Neuronal stem cell (in vitro differentiated cells): ENCODE measurements around the gene TMED10.

Source experiments
- DNase-seq: peaks from one replicate; pipeline ENCODE4 v3.0.0-alpha.2; 2013; ENCODE audit warnings: low spot score
- H2AFZ ChIP-seq: one replicate; pipeline ENCODE4 v1.6.1; 2013; ENCODE audit warnings: mild to moderate bottlenecking, low read length, inconsistent platforms
- H2AK5ac ChIP-seq: 2 replicates; pipeline ENCODE4 v1.6.1; 2013; ENCODE audit warnings: low read depth, mild to moderate bottlenecking, inconsistent platforms, low read length, moderate library complexity, mixed read lengths
- H2BK120ac ChIP-seq: 2 replicates; pipeline ENCODE4 v1.6.1; 2013; ENCODE audit warnings: low read depth, mild to moderate bottlenecking, inconsistent platforms, low read length, moderate library complexity, mixed read lengths
- H2BK12ac ChIP-seq: one replicate; pipeline ENCODE4 v1.6.1; 2013; ENCODE audit warnings: low read length, inconsistent platforms
- H2BK15ac ChIP-seq: 2 replicates; pipeline ENCODE4 v1.6.1; 2013; ENCODE audit warnings: mild to moderate bottlenecking, low read length, inconsistent platforms, mixed read lengths
- H2BK5ac ChIP-seq: one replicate; pipeline ENCODE4 v1.6.1; 2013; ENCODE audit warnings: inconsistent platforms, mild to moderate bottlenecking, low read length, moderate library complexity
- H3K14ac ChIP-seq: one replicate; pipeline ENCODE4 v1.6.1; 2013; ENCODE audit warnings: low read length, inconsistent platforms
- H3K18ac ChIP-seq: 2 replicates; pipeline ENCODE4 v1.6.1; 2013; ENCODE audit warnings: low read length, inconsistent platforms
- H3K23ac ChIP-seq: 2 replicates; pipeline ENCODE4 v1.6.1; 2013; ENCODE audit warnings: low read depth, mild to moderate bottlenecking, mixed read lengths, low read length, inconsistent platforms; ENCODE audit not compliant: poor library complexity
- H3K27ac ChIP-seq: replicated peaks from 3 replicates; pipeline ENCODE4 v1.5.1; 2013; ENCODE audit warnings: low read length, inconsistent platforms
- H3K27me3 ChIP-seq, 3 experiments: 2 replicates each; pipeline ENCODE4 v1.6.1; 2013; ENCODE audit warnings: low read length in 3 of 3, mild to moderate bottlenecking in 2 of 3, inconsistent platforms in 1 of 3, low read depth in 1 of 3, mixed read lengths in 1 of 3, moderate library complexity in 1 of 3; ENCODE audit not compliant: control insufficient read depth in 3 of 3, insufficient read depth in 3 of 3
- H3K36me3 ChIP-seq, 2 donors: replicated peaks in 1 of 2; 2 replicates each; pipeline ENCODE4 v1.6.1; 2013; ENCODE audit warnings: low read length in 2 of 2; ENCODE audit not compliant: control insufficient read depth in 2 of 2, insufficient read depth in 2 of 2
- H3K4ac ChIP-seq: 2 replicates; pipeline ENCODE4 v1.6.1; 2013; ENCODE audit warnings: inconsistent platforms, mild to moderate bottlenecking, low read length, moderate library complexity
- H3K4me1 ChIP-seq, 2 donors: 1 replicate in 1 of 2; 2 replicates in 1 of 2; pipeline ENCODE4 v1.6.1; 2013; ENCODE audit warnings: low read length in 2 of 2, low read depth in 1 of 2; ENCODE audit not compliant: control insufficient read depth in 2 of 2, insufficient read depth in 1 of 2
- H3K4me2 ChIP-seq: one replicate; pipeline ENCODE4 v1.6.1; 2013; ENCODE audit warnings: mild to moderate bottlenecking, low read length, inconsistent platforms; ENCODE audit not compliant: insufficient read depth, poor library complexity, severe bottlenecking
- H3K4me3 ChIP-seq, 2 donors: 2 replicates each; pipeline ENCODE4 v1.5.1; 2013; ENCODE audit warnings: low read length in 2 of 2, mild to moderate bottlenecking in 2 of 2, inconsistent platforms in 1 of 2, moderate library complexity in 1 of 2
- H3K79me1 ChIP-seq: one replicate; pipeline ENCODE4 v1.6.1; 2013; ENCODE audit warnings: low read depth, mild to moderate bottlenecking, inconsistent platforms, low read length, moderate library complexity
- H3K9ac ChIP-seq: one replicate; pipeline ENCODE4 v1.6.1; 2013; ENCODE audit warnings: mild to moderate bottlenecking, low read depth, low read length, inconsistent platforms; ENCODE audit not compliant: poor library complexity
- H3K9me3 ChIP-seq, 2 donors: replicated peaks in 1 of 2; 2 replicates each; pipeline versions ENCODE3 to v1.6.1; 2013; ENCODE audit warnings: low read length in 2 of 2, mild to moderate bottlenecking in 2 of 2, inconsistent platforms in 1 of 2, low read depth in 1 of 2, mixed read lengths in 1 of 2, moderate library complexity in 1 of 2; ENCODE audit not compliant: control insufficient read depth in 2 of 2, insufficient read depth in 1 of 2
- H4K8ac ChIP-seq: one replicate; pipeline ENCODE4 v1.6.1; 2013; ENCODE audit warnings: low read depth, mild to moderate bottlenecking, inconsistent platforms, low read length, moderate library complexity
- H4K91ac ChIP-seq: one replicate; pipeline ENCODE4 v1.6.1; 2013; ENCODE audit warnings: low read length, low read depth, mild to moderate bottlenecking, inconsistent platforms; ENCODE audit not compliant: poor library complexity
- WGBS, 2 donors: extraction: QIAGEN DNeasy Blood & Tissue Kit; methylation state at CpG; one replicate each; pipeline ENCODE4 v1.1.7; 2013; ENCODE audit warnings: missing lambda C conversion rate in 2 of 2, mixed read lengths in 1 of 2; ENCODE audit not compliant: insufficient read length in 2 of 2, insufficient replicate concordance in 1 of 2; ENCODE audit errors: extremely low coverage in 2 of 2; 5-methylcytosine and 5-hydroxymethylcytosine counted together

The TMED10 gene

GRCh38 chr14:75141062-75141461 is 35.4 kb downstream of the TMED10 start:
- H3K4me2 ChIP-seq, result no peak overlapping the region
- H3K9ac ChIP-seq, result no peak overlapping the region
- DNase-seq, result no peak
- H3K4me1 ChIP-seq, result no peaks in the 10 kb centered on the region
- H4K91ac ChIP-seq, result no peak overlapping the region
- no peaks in the 10 kb centered on the region for H3K79me1 ChIP-seq
- WGBS, 2 donors, result no CpG with 5 or more reads among the region's 2 CpGs
- no peak overlapping the region for H3K27ac ChIP-seq
- H3K4me3 ChIP-seq, result no peak overlapping the region
- no peak overlapping the region for H3K4ac ChIP-seq
- H3K9me3 ChIP-seq, result no peaks in the 10 kb centered on the region
- H3K27me3 ChIP-seq, result no peaks in the 10 kb centered on the region
- no peak overlapping the region for H2AFZ ChIP-seq
- H4K8ac ChIP-seq, result no peak overlapping the region
- H3K14ac ChIP-seq, result no peak overlapping the region
- H3K18ac ChIP-seq, result no peak overlapping the region
- no peak overlapping the region for H2AK5ac ChIP-seq
- H2BK15ac ChIP-seq, result no peak overlapping the region
- H2BK120ac ChIP-seq, result no peak overlapping the region
- peaks cover 0 to 33% of the 10 kb centered on the region in 2 donors for H3K36me3 ChIP-seq
- no peak overlapping the region for H2BK5ac ChIP-seq
- no peak overlapping the region for H3K23ac ChIP-seq
- no peak overlapping the region for H2BK12ac ChIP-seq

DNA sequence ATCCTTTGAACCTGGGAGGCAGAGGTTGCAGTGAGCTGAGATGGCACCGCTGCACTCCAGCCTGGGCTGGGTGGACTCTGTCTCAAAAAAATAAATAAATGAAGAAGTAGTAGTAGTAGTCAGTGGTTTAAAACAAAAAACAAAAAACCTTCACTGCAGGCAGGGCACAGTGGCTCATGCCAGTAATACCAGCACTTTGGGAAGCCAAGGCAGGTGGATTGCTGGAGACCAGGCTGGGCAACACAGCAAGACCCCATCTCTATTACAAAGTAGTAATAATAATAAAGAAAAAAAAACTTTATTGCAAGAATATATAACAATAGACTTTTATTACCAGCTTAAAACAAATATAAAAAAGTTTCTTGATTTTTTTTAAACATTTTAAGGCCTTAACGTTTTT is 35.8 kb downstream of the TMED10 start:
- Histone ChIP-seq H3K23ac (no peak overlapping the region), H3K14ac (no peak overlapping the region), H3K27me3 (no peaks in the 10 kb centered on the region), H3K79me1 (no peaks in the 10 kb centered on the region), H3K4me3 (no peak overlapping the region), H2BK120ac (no peak overlapping the region), H2AFZ (no peak overlapping the region), H3K4ac (no peak overlapping the region), H2BK15ac (no peak overlapping the region), H3K9me3 (no peaks in the 10 kb centered on the region), H3K4me1 (no peaks in the 10 kb centered on the region), H3K4me2 (no peak overlapping the region), H3K9ac (no peak overlapping the region), H4K8ac (no peak overlapping the region), H3K18ac (no peak overlapping the region), H2BK5ac (no peak overlapping the region), H4K91ac (no peak overlapping the region), H3K36me3 (peaks cover under 1 to 31% of the 10 kb centered on the region in 2 donors), H3K27ac (no peak overlapping the region), H2BK12ac (no peak overlapping the region), H2AK5ac (no peak overlapping the region)
- no peak for DNase-seq
- WGBS, 2 donors, result no CpG with 5 or more reads among the region's 2 CpGs

- DNase-seq, result no peak
- no peak overlapping the region for H3K14ac ChIP-seq
- H2AK5ac ChIP-seq, result no peak overlapping the region
- H3K4ac ChIP-seq, result no peak overlapping the region
- H2AFZ ChIP-seq, result no peak overlapping the region
- no peak overlapping the region for H4K91ac ChIP-seq
- H2BK12ac ChIP-seq, result no peak overlapping the region
- WGBS, 2 donors, result no CpG with 5 or more reads among the region's 2 CpGs
- H3K4me2 ChIP-seq, result no peak overlapping the region
- no peak overlapping the region for H3K9ac ChIP-seq
- no peaks in the 10 kb centered on the region for H3K27me3 ChIP-seq
- H3K23ac ChIP-seq, result no peak overlapping the region
- no peak overlapping the region for H3K27ac ChIP-seq
- H3K4me3 ChIP-seq, result no peak overlapping the region
- H3K79me1 ChIP-seq, result no peaks in the 10 kb centered on the region
- H2BK120ac ChIP-seq, result no peak overlapping the region
- peaks cover under 1 to 2% of the 10 kb centered on the region in 2 donors for H3K9me3 ChIP-seq
- no peak overlapping the region for H4K8ac ChIP-seq
- H3K36me3 ChIP-seq, result peaks cover 11 to 33% of the 10 kb centered on the region in 2 donors
- H3K18ac ChIP-seq, result no peak overlapping the region
- no peak overlapping the region for H2BK5ac ChIP-seq
- no peaks in the 10 kb centered on the region for H3K4me1 ChIP-seq
- H2BK15ac ChIP-seq, result no peak overlapping the region
These were observed 37.2 kb downstream of the TMED10 start for GRCh38 chr14:75139185-75139584.

- Histone ChIP-seq H3K9ac (no peak overlapping the region), H2BK15ac (no peak overlapping the region)
- DNase-seq, result no peak
These were observed 37.9 kb downstream of the TMED10 start for GRCh38 chr14:75138492-75138891.

More at GRCh38 chr14:75138492-75138891, 37.9 kb downstream of the TMED10 start:
- H3K4me1 ChIP-seq, result no peaks in the 10 kb centered on the region
- H2AFZ ChIP-seq, result no peak overlapping the region
- H3K9me3 ChIP-seq, result peaks cover 4 to 8% of the 10 kb centered on the region in 2 donors
- no peak overlapping the region for H3K14ac ChIP-seq
- no peak overlapping the region for H3K4ac ChIP-seq
- no peak overlapping the region for H3K27ac ChIP-seq
- H2BK12ac ChIP-seq, result no peak overlapping the region
- H2BK5ac ChIP-seq, result no peak overlapping the region
- no peak overlapping the region for H3K23ac ChIP-seq
- peaks cover 15 to 35% of the 10 kb centered on the region in 2 donors for H3K36me3 ChIP-seq
- H3K79me1 ChIP-seq, result no peaks in the 10 kb centered on the region
- H3K27me3 ChIP-seq, result no peaks in the 10 kb centered on the region
- no CpG with 5 or more reads among the region's 1 CpG for WGBS, 2 donors
- H3K4me3 ChIP-seq, result no peak overlapping the region
- H3K18ac ChIP-seq, result no peak overlapping the region
- H4K91ac ChIP-seq, result no peak overlapping the region
- no peak overlapping the region for H4K8ac ChIP-seq
- H3K4me2 ChIP-seq, result no peak overlapping the region
- no peak overlapping the region for H2AK5ac ChIP-seq
- H2BK120ac ChIP-seq, result no peak overlapping the region
